ENCODE measurements around the gene TLR10.
"Not testable (repeated sequence)": the region's sequence is repeated elsewhere in the genome, so short reads cannot be mapped to it uniquely, and the experiment has no call there.

TLR10 gene

DNA sequence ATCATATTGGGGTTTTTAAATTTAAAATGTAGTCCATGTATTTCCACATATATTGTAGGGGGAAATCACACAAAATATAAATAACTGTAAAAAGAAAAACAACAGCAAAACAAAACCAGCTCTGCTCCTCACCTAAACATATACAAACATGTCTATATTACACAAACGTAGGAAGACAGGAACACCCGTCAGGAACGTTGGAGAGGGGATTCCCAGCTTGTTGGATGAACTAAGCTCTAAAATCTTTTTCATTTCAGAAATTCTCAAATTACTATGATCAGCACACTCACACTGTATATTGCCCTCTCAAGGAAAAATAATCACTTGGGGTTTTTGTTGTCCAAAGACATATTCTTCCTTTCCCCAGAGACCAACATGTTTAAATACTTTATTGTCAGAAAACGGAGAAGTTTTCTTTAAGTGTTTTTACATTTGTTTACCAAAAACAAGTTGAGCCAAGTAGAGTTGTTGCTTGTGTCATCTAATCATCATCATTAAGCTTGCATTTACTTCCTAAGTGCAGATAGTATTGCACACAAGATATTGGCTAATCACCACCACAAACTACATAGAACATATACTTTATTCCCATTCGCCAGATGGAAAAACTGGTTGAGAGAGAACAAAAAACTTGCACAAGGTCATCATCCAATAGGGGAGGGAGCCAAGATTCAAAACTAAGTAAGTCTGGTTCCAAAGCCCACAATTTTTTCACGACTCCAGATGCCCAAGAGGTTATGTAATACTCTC is 2.4 kb upstream of the TLR10 start:
- Histone ChIP-seq H3K9me3 (no peaks in the 10 kb centered on the region), H3K4me1 (no peaks in the 10 kb centered on the region), H3K4me3 (ENCODE audit: low read depth, low read length) (no peak overlapping the region), H3K36me3 (no peaks in the 10 kb centered on the region), H3K27me3 (peaks cover 5% of the 10 kb centered on the region)
- TF ChIP-seq, protein P1, sequence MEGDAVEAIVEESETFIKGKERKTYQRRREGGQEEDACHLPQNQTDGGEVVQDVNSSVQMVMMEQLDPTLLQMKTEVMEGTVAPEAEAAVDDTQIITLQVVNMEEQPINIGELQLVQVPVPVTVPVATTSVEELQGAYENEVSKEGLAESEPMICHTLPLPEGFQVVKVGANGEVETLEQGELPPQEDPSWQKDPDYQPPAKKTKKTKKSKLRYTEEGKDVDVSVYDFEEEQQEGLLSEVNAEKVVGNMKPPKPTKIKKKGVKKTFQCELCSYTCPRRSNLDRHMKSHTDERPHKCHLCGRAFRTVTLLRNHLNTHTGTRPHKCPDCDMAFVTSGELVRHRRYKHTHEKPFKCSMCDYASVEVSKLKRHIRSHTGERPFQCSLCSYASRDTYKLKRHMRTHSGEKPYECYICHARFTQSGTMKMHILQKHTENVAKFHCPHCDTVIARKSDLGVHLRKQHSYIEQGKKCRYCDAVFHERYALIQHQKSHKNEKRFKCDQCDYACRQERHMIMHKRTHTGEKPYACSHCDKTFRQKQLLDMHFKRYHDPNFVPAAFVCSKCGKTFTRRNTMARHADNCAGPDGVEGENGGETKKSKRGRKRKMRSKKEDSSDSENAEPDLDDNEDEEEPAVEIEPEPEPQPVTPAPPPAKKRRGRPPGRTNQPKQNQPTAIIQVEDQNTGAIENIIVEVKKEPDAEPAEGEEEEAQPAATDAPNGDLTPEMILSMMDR (IDR thresholded peaks at IDR 0.05; ENCODE audit: low read depth, low read length), result no peak
- DNase-seq, result no peak

DNA sequence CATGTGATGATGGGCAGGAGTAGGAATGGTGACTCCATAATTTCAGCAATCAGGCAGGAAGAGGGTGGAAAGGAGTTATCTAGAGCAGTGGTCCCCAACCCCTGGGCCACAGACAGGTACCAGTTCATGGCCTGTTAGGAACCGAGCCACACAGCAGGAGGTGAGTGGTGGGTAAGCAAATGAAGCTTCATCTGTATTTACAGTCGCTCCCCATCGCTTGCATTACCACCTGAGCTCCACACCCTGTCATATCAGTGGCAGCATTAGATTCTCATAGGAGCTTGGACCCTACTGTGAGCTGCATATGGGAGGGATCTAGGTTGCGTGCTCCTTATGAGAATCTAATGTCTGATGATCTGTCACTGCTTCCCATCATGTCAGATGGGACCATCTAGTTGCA is 1.4 kb upstream of the TLR10 start:
- peaks cover 5% of the 10 kb centered on the region for H3K27me3 ChIP-seq
- H3K36me3 ChIP-seq, result no peaks in the 10 kb centered on the region
- no peak overlapping the region for H3K4me3 ChIP-seq (ENCODE audit: low read depth, low read length)
- no peak for DNase-seq
- no peaks in the 10 kb centered on the region for H3K9me3 ChIP-seq
- TF ChIP-seq, protein P1 (IDR thresholded peaks at IDR 0.05; ENCODE audit: low read depth, low read length), result no peak
- H3K4me1 ChIP-seq, result no peaks in the 10 kb centered on the region

DNA sequence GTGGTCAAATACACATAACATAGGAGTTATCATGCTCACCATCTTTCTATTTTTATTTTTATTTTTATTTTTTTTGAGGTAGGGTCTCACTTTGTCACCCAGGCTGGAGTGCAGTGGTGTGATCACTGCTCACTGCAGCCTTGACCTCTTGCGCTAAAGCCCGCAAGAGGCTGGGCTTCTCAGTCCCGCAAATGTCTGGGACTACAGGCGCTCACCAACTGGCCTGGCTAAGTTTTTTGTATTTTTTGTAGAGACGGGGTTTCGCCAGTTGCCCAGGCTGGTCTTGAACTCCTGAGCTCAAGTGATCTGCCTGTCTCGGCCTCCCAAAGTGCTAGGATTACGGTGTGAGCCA is 295 bp upstream of the TLR10 start:
- TF ChIP-seq, protein P1 (IDR thresholded peaks at IDR 0.05; ENCODE audit: low read depth, low read length), result no peak
- peaks cover 5% of the 10 kb centered on the region for H3K27me3 ChIP-seq
- H3K9me3 ChIP-seq, result no peaks in the 10 kb centered on the region
- H3K36me3 ChIP-seq, result no peaks in the 10 kb centered on the region
- no peak for DNase-seq
- no peaks in the 10 kb centered on the region for H3K4me1 ChIP-seq
- no peak overlapping the region for H3K4me3 ChIP-seq (ENCODE audit: low read depth, low read length)

DNA sequence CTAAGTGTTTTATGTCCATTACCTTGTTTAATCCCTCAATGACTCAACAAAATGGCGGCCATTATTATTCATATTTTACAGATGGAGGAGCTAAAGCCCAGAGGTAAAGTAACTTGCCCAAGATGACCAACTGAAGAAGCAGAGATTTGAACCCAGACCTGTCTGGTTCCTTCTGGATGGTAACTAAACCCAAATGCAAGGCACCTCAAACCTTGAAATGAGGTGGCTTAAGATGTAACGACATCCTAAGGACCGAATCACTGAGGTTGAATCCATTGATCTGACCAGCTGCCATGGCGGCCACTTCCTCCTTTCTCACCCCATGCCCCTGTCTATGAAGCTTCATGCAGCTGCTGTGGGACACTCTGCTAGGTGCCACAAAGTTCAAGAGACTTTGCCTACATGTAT is 932 bp downstream of the TLR10 start:
- Histone ChIP-seq H3K36me3 (no peaks in the 10 kb centered on the region), H3K9me3 (no peaks in the 10 kb centered on the region), H3K4me3 (ENCODE audit: low read depth, low read length) (no peak overlapping the region), H3K4me1 (no peaks in the 10 kb centered on the region), H3K27me3 (peaks cover 5% of the 10 kb centered on the region)
- DNase-seq, result no peak
- TF ChIP-seq, protein P1 (IDR thresholded peaks at IDR 0.05; ENCODE audit: low read depth, low read length), result no peak

DNA sequence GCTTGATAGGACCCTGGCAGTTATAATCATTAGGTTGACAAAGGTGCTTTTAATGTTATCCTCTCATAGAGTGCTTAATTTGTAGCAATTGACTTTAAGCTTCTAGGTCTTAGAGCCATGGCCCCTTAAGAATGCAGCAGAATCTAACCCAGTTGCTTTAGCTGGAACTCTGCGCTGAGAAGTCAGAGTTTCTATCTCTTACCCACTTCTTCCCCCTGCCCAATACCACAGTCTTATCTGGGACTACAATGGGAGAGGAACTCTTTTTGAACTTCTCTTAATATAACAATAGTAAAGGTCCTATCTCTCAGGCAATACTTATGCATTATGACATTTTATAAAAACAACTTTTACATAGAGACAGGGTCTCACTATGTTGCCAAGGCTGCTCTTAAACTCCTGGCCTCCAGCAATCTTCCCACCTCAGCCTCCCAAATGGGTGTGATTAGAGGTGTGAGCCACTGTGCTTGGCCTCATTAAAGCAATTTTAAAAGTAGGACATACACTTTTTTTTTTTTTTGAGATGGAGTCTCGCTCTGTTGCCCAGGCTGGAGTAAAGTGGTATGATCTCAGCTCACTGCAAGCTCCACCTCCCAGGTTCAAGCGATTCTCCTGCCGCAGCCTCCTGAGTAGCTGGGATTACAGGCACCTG is 1.8 kb downstream of the TLR10 start:
- DNase-seq, result no peak
- TF ChIP-seq, protein P1 (IDR thresholded peaks at IDR 0.05; ENCODE audit: low read depth, low read length), result no peak
- Histone ChIP-seq H3K27me3 (peaks cover 5% of the 10 kb centered on the region), H3K36me3 (no peaks in the 10 kb centered on the region), H3K4me1 (no peaks in the 10 kb centered on the region), H3K9me3 (no peaks in the 10 kb centered on the region), H3K4me3 (ENCODE audit: low read depth, low read length) (no peak overlapping the region)

DNA sequence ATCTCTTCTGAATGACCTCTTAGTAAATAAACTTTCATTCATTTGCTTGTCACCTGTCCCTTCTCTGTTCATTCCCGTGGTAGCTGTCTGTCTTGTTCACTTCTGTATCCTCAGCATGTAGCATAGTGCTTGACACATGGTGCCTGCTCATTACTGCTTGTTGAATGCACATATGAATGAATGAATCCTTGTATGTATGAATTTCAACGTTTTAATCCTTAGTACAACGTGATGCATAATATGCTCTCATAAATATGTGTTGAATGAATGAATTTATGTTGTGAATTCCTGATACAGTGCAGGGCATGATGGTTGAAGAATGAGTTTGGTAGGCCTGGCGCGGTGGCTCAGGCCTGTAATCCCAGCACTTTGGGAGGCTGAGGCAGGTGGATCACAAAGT is 3.0 kb downstream of the TLR10 start:
- no peaks in the 10 kb centered on the region for H3K36me3 ChIP-seq
- no peak overlapping the region for H3K4me3 ChIP-seq (ENCODE audit: low read depth, low read length)

DNA sequence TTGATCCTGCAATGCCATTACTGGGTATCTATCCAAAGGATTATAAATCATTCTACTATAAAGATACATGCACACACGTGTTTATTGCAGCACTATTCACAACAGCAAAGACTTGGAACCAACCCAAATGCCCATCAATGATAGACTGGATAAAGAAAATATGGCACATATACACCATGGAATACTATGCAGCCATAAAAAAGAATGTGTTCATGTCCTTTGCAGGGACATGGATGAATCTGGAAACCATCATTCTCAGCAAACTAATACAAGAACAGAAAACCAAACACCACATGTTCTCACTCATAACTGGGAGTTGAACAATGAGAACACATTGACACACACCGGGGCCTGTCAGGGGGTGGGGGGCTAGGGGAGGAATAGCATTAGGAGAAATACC is 4.9 kb downstream of the TLR10 start:
- peaks cover 23% of the 10 kb centered on the region for H3K27me3 ChIP-seq
- not testable (repeated sequence) for H3K9me3 ChIP-seq; DNase-seq; H3K36me3 ChIP-seq; H3K4me3 ChIP-seq (ENCODE audit: low read depth, low read length); H3K4me1 ChIP-seq

More for the DNA sequence above, 3.0 kb downstream of the TLR10 start:
- TF ChIP-seq, protein P1 (IDR thresholded peaks at IDR 0.05; ENCODE audit: low read depth, low read length), result no peak
- Histone ChIP-seq H3K27me3 (peaks cover 10% of the 10 kb centered on the region), H3K4me1 (no peaks in the 10 kb centered on the region), H3K9me3 (no peaks in the 10 kb centered on the region)
- DNase-seq, result no peak
